ENCODE results near the gene PARP11.

DNA sequence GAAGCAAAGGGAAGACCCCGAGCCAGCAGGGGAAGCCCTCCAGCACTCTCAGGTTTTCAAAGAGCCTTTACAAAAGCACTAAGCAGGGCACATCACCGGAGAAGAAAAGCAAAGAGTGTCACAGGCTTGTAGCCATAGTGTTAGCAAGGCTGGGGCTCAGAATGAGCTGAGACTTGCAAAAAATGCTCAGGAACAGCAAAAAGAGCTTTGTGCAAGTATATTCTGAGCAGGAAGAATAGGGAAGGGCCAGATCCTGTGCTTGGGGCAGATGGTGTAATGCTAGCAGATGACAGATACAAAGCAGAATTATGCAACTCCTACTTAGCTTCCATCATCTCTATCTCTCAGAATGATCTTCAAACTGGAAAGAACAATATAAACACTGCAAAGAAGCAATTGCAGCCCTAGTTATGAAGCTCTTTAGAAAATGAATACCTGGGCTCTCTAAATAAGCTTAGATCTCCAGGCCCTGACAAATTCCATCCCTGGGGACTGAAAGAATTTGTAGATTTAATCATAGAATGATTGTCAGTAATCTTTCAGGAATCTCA is 23.7 kb upstream of the PARP11 start:
- TF ChIP-seq, protein P1, sequence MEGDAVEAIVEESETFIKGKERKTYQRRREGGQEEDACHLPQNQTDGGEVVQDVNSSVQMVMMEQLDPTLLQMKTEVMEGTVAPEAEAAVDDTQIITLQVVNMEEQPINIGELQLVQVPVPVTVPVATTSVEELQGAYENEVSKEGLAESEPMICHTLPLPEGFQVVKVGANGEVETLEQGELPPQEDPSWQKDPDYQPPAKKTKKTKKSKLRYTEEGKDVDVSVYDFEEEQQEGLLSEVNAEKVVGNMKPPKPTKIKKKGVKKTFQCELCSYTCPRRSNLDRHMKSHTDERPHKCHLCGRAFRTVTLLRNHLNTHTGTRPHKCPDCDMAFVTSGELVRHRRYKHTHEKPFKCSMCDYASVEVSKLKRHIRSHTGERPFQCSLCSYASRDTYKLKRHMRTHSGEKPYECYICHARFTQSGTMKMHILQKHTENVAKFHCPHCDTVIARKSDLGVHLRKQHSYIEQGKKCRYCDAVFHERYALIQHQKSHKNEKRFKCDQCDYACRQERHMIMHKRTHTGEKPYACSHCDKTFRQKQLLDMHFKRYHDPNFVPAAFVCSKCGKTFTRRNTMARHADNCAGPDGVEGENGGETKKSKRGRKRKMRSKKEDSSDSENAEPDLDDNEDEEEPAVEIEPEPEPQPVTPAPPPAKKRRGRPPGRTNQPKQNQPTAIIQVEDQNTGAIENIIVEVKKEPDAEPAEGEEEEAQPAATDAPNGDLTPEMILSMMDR (IDR thresholded peaks at IDR 0.05; ENCODE audit: low read depth, low read length): no peak
- no peak for TF ChIP-seq EZH2phosphoT487 (IDR thresholded peaks at IDR 0.05; ENCODE audit: low read depth)
